ENCODE data around the gene ZNF697.
"Not testable (repeated sequence)": the region's sequence is repeated elsewhere in the genome, so short reads cannot be mapped to it uniquely, and the experiment has no call there.

GRCh38 chr1:119581076-119581475 lies 67.0 kb downstream of the ZNF697 start:
- not testable (repeated sequence) for TF ChIP-seq CTCF, POLR2A, POLR2AphosphoS5 (IDR thresholded peaks at IDR 0.05)
